ENCODE results near the gene KCNMB4. TPM values are rescaled to one million over a fixed set of nuclear protein-coding genes. Genes with fewer than 3 reads are reported as not detected.

KCNMB4 gene
- total RNA-seq, 1 experiment from 2014 or later = 1.9 TPM

- no peak for DNase-seq (ENCODE audit: low spot score)
- CTCF ChIA-PET = no interaction called here
- Histone ChIP-seq H3K4me1 (ENCODE audit: insufficient read depth, low read length, poor library complexity, severe bottlenecking) (peaks cover 9% of the 10 kb centered on the region), H3K27me3 (replicated peaks; ENCODE audit: insufficient read depth, low read depth, low read length, poor library complexity) (peaks cover 19% of the 10 kb centered on the region), H3K4me3 (ENCODE audit: low read depth, low read length, poor library complexity, severe bottlenecking) (peak overlapping the region; percentile 68), H3K36me3 (ENCODE audit: insufficient read depth, low read length, poor library complexity, severe bottlenecking) (no peaks in the 10 kb centered on the region), H3K9me3 (ENCODE audit: low read depth, low read length, poor library complexity, severe bottlenecking) (no peaks in the 10 kb centered on the region), H3K27ac (ENCODE audit: low read depth, low read length, poor library complexity, severe bottlenecking) (no peak overlapping the region)
- BruUV-seq (replicated peaks) = no TSS peak
- POLR2A ChIA-PET (ENCODE audit: low non-redundant PET) = no interaction called here
- intact Hi-C loops (cut with micrococcal nuclease; ENCODE audit: unreplicated experiment) = loop anchor here (5.0 kb wide), 2 partner anchors 123 to 468 kb away; partner anchors contain the start of gene CNOT2
- TF ChIP-seq EZH2 (IDR thresholded peaks at IDR 0.05; ENCODE audit: borderline replicate concordance, low read depth, low read length, poor library complexity, severe bottlenecking) (no peak), CTCF (conservative IDR thresholded peaks at IDR 0.05; ENCODE audit: low read depth, low read length) (no peak)
These were observed 1.2 kb upstream of the KCNMB4 start for GRCh38 chr12:70364695-70365397.

- TF ChIP-seq EZH2 (IDR thresholded peaks at IDR 0.05; ENCODE audit: borderline replicate concordance, low read depth, low read length, poor library complexity, severe bottlenecking) (no peak), CTCF (conservative IDR thresholded peaks at IDR 0.05; ENCODE audit: low read depth, low read length) (no peak)
- ChIA-PET CTCF (no interaction called here), POLR2A (ENCODE audit: low non-redundant PET) (no interaction called here)
- Histone ChIP-seq H3K4me3 (ENCODE audit: low read depth, low read length, poor library complexity, severe bottlenecking) (peak overlapping the region; percentile 68), H3K36me3 (ENCODE audit: insufficient read depth, low read length, poor library complexity, severe bottlenecking) (no peaks in the 10 kb centered on the region), H3K27me3 (replicated peaks; ENCODE audit: insufficient read depth, low read depth, low read length, poor library complexity) (peaks cover 19% of the 10 kb centered on the region), H3K27ac (ENCODE audit: low read depth, low read length, poor library complexity, severe bottlenecking) (no peak overlapping the region), H3K9me3 (ENCODE audit: low read depth, low read length, poor library complexity, severe bottlenecking) (no peaks in the 10 kb centered on the region), H3K4me1 (ENCODE audit: insufficient read depth, low read length, poor library complexity, severe bottlenecking) (peaks cover 6% of the 10 kb centered on the region)
- intact Hi-C loops (cut with micrococcal nuclease; ENCODE audit: unreplicated experiment) = loop anchor here (5.0 kb wide), 2 partner anchors 123 to 468 kb away; partner anchors contain the start of gene CNOT2
- BruUV-seq (replicated peaks) = no TSS peak
- DNase-seq (ENCODE audit: low spot score) = no peak
These were observed 767 bp upstream of the KCNMB4 start for GRCh38 chr12:70365398-70365647.

GRCh38 chr12:70366581-70367257 lies 629 bp downstream of the KCNMB4 start:
- intact Hi-C loops (cut with micrococcal nuclease; ENCODE audit: unreplicated experiment) = loop anchor here (5.0 kb wide), 2 partner anchors 124 to 469 kb away; partner anchors contain the start of gene CNOT2
- ChIA-PET CTCF (no interaction called here), POLR2A (ENCODE audit: low non-redundant PET) (no interaction called here)
- no TSS peak for BruUV-seq (replicated peaks)
- Histone ChIP-seq H3K4me3 (ENCODE audit: low read depth, low read length, poor library complexity, severe bottlenecking) (peak overlapping the region; percentile 68), H3K4me1 (ENCODE audit: insufficient read depth, low read length, poor library complexity, severe bottlenecking) (peaks cover 6% of the 10 kb centered on the region), H3K36me3 (ENCODE audit: insufficient read depth, low read length, poor library complexity, severe bottlenecking) (no peaks in the 10 kb centered on the region), H3K27me3 (replicated peaks; ENCODE audit: insufficient read depth, low read depth, low read length, poor library complexity) (peaks cover 19% of the 10 kb centered on the region), H3K9me3 (ENCODE audit: low read depth, low read length, poor library complexity, severe bottlenecking) (no peaks in the 10 kb centered on the region), H3K27ac (ENCODE audit: low read depth, low read length, poor library complexity, severe bottlenecking) (no peak overlapping the region)
- TF ChIP-seq CTCF (conservative IDR thresholded peaks at IDR 0.05; ENCODE audit: low read depth, low read length) = no peak
- TF ChIP-seq EZH2 (IDR thresholded peaks at IDR 0.05; ENCODE audit: borderline replicate concordance, low read depth, low read length, poor library complexity, severe bottlenecking) = no peak
- DNase-seq (ENCODE audit: low spot score) = peak; percentile 65

Measured in A673 (cell line).